ENCODE data around the gene C1QTNF6.

Gene C1QTNF6

GRCh38 chr22:37185646-37186227 lies 2.3 kb downstream of the C1QTNF6 start:
- Mint-ChIP-seq H3K36me3 (peaks cover 9% of the 10 kb centered on the region), H3K4me1 (peaks cover 61% of the 10 kb centered on the region), H3K27me3 (peaks cover under 1% of the 10 kb centered on the region), H3K27ac (peak overlapping the region; percentile 84), H3K4me3 (no peak overlapping the region), H3K9me3 (no peaks in the 10 kb centered on the region)
- CTCF ChIA-PET: interaction anchor here (1.1 kb wide), 1 partner anchor 12 kb away, joined by 3 read pairs; no protein-coding TSS in a partner anchor
- DNase-seq: no peak

GRCh38 chr22:37184816-37185541 lies 3.1 kb downstream of the C1QTNF6 start:
- peak overlapping the region; percentile 58 for H3K27ac Mint-ChIP-seq
- CTCF ChIA-PET: interaction anchor here (1.1 to 1.5 kb wide), 2 partner anchors 13 kb away, joined by 3 to 4 read pairs; no protein-coding TSS in a partner anchor
- peaks cover 61% of the 10 kb centered on the region for H3K4me1 Mint-ChIP-seq
- no peak overlapping the region for H3K4me3 Mint-ChIP-seq
- peaks cover 3% of the 10 kb centered on the region for H3K27me3 Mint-ChIP-seq
- H3K9me3 Mint-ChIP-seq: no peaks in the 10 kb centered on the region
- DNase-seq: no peak
- H3K36me3 Mint-ChIP-seq: peaks cover 6% of the 10 kb centered on the region

- CTCF ChIA-PET: interaction anchor here (1.2 to 1.5 kb wide), 3 partner anchors 13 to 19 kb away, joined by 3 to 4 read pairs (median 3); no protein-coding TSS in a partner anchor
- Mint-ChIP-seq H3K36me3 (peaks cover 1% of the 10 kb centered on the region), H3K4me1 (peaks cover 60% of the 10 kb centered on the region), H3K27ac (peak overlapping the region; percentile 11), H3K27me3 (peaks cover 3% of the 10 kb centered on the region), H3K4me3 (no peak overlapping the region), H3K9me3 (no peaks in the 10 kb centered on the region)
- DNase-seq: no peak
These were observed 3.7 kb downstream of the C1QTNF6 start for GRCh38 chr22:37184380-37184755.

- DNase-seq: peak; percentile 45
- CTCF ChIA-PET: interaction anchor here (1.2 to 1.5 kb wide), 3 partner anchors 14 to 18 kb away, joined by 3 to 4 read pairs (median 3); no protein-coding TSS in a partner anchor
- Mint-ChIP-seq H3K4me1 (peaks cover 53% of the 10 kb centered on the region), H3K4me3 (no peak overlapping the region), H3K27me3 (peaks cover 3% of the 10 kb centered on the region), H3K27ac (no peak overlapping the region), H3K36me3 (no peaks in the 10 kb centered on the region), H3K9me3 (no peaks in the 10 kb centered on the region)
These were observed 4.3 kb downstream of the C1QTNF6 start for GRCh38 chr22:37183432-37184379.

GRCh38 chr22:37182949-37183245 lies 5.2 kb downstream of the C1QTNF6 start:
- DNase-seq: no peak
- peaks cover 45% of the 10 kb centered on the region for H3K4me1 Mint-ChIP-seq
- H3K27ac Mint-ChIP-seq: no peak overlapping the region
- H3K27me3 Mint-ChIP-seq: peaks cover 11% of the 10 kb centered on the region
- CTCF ChIA-PET: interaction anchor here (1.2 kb wide), 1 partner anchor 17 kb away, joined by 3 read pairs; no protein-coding TSS in a partner anchor
- no peaks in the 10 kb centered on the region for H3K9me3 Mint-ChIP-seq
- no peaks in the 10 kb centered on the region for H3K36me3 Mint-ChIP-seq
- no peak overlapping the region for H3K4me3 Mint-ChIP-seq

GRCh38 chr22:37182101-37182948 lies 5.7 kb downstream of the C1QTNF6 start:
- DNase-seq: no peak
- no peak overlapping the region for H3K4me3 Mint-ChIP-seq
- H3K27me3 Mint-ChIP-seq: peaks cover 17% of the 10 kb centered on the region
- peaks cover 43% of the 10 kb centered on the region for H3K4me1 Mint-ChIP-seq
- no peaks in the 10 kb centered on the region for H3K9me3 Mint-ChIP-seq
- no peaks in the 10 kb centered on the region for H3K36me3 Mint-ChIP-seq
- no peak overlapping the region for H3K27ac Mint-ChIP-seq
- CTCF ChIA-PET: no interaction called here

GRCh38 chr22:37181681-37182080 lies 6.4 kb downstream of the C1QTNF6 start:
- Mint-ChIP-seq H3K36me3 (no peaks in the 10 kb centered on the region), H3K27ac (no peak overlapping the region), H3K9me3 (no peaks in the 10 kb centered on the region), H3K4me1 (peaks cover 40% of the 10 kb centered on the region), H3K4me3 (no peak overlapping the region), H3K27me3 (peaks cover 24% of the 10 kb centered on the region)
- CTCF ChIA-PET: no interaction called here
- no peak for DNase-seq

- Mint-ChIP-seq H3K27ac (no peak overlapping the region), H3K4me3 (no peak overlapping the region), H3K36me3 (no peaks in the 10 kb centered on the region), H3K9me3 (no peaks in the 10 kb centered on the region), H3K4me1 (peaks cover 40% of the 10 kb centered on the region), H3K27me3 (peaks cover 34% of the 10 kb centered on the region)
- DNase-seq: no peak
- CTCF ChIA-PET: no interaction called here
These were observed 7.4 kb downstream of the C1QTNF6 start for GRCh38 chr22:37180531-37181231.

- CTCF ChIA-PET: no interaction called here
- Mint-ChIP-seq H3K27ac (no peak overlapping the region), H3K4me1 (peaks cover 32% of the 10 kb centered on the region), H3K36me3 (no peaks in the 10 kb centered on the region), H3K9me3 (no peaks in the 10 kb centered on the region), H3K27me3 (peaks cover 42% of the 10 kb centered on the region), H3K4me3 (no peak overlapping the region)
- no peak for DNase-seq
These were observed 8.2 kb downstream of the C1QTNF6 start for GRCh38 chr22:37179622-37180420.

- peaks cover 49% of the 10 kb centered on the region for H3K27me3 Mint-ChIP-seq
- CTCF ChIA-PET: no interaction called here
- H3K27ac Mint-ChIP-seq: no peak overlapping the region
- no peaks in the 10 kb centered on the region for H3K9me3 Mint-ChIP-seq
- DNase-seq: no peak
- no peak overlapping the region for H3K4me3 Mint-ChIP-seq
- peaks cover 28% of the 10 kb centered on the region for H3K4me1 Mint-ChIP-seq
- no peaks in the 10 kb centered on the region for H3K36me3 Mint-ChIP-seq
These were observed 8.9 kb downstream of the C1QTNF6 start for GRCh38 chr22:37179126-37179470.

GRCh38 chr22:37178350-37179125 lies 9.5 kb downstream of the C1QTNF6 start:
- no peak for DNase-seq

GRCh38 chr22:37177755-37178154 lies 10.3 kb downstream of the C1QTNF6 start:
- peaks cover 61% of the 10 kb centered on the region for H3K27me3 Mint-ChIP-seq
- H3K9me3 Mint-ChIP-seq: no peaks in the 10 kb centered on the region
- H3K36me3 Mint-ChIP-seq: no peaks in the 10 kb centered on the region
- H3K27ac Mint-ChIP-seq: no peak overlapping the region
- peaks cover 19% of the 10 kb centered on the region for H3K4me1 Mint-ChIP-seq
- CTCF ChIA-PET: interaction anchor here (0.9 to 1.1 kb wide), 2 partner anchors 16 to 20 kb away, joined by 3 read pairs; no protein-coding TSS in a partner anchor
- no peak overlapping the region for H3K4me3 Mint-ChIP-seq
- no peak for DNase-seq

More at GRCh38 chr22:37178350-37179125, 9.5 kb downstream of the C1QTNF6 start:
- no peaks in the 10 kb centered on the region for H3K9me3 Mint-ChIP-seq
- CTCF ChIA-PET: interaction anchor here (1.1 kb wide), 1 partner anchor 15 kb away, joined by 3 read pairs; no protein-coding TSS in a partner anchor
- peaks cover 23% of the 10 kb centered on the region for H3K4me1 Mint-ChIP-seq
- no peak overlapping the region for H3K27ac Mint-ChIP-seq
- H3K4me3 Mint-ChIP-seq: no peak overlapping the region
- H3K36me3 Mint-ChIP-seq: no peaks in the 10 kb centered on the region
- peaks cover 55% of the 10 kb centered on the region for H3K27me3 Mint-ChIP-seq

Data from activated naive CD4-positive, alpha-beta T cell treated with anti-CD3 and anti-CD28 coated beads, Interleukin-2, amount 10 ng/mL, durations not matched to agents 7 days and 5 days (primary cell).